PC-9 (cell line): ENCODE results near the gene SUPT5H.

Experiments
- EZH2 ChIP-seq: fragments of 200-600 bp; sonication (generic); IDR thresholded peaks from 2 replicates; pipeline ENCODE4 v1.8.0; 2017; ENCODE audit warnings: antibody characterized with exemption, low read depth
- TF ChIP-seq, protein P1 (sequence below): fragments of 200-600 bp; sonication (generic); conservative IDR thresholded peaks from 2 replicates; pipeline ENCODE4 v1.6.1; 2017; ENCODE audit warnings: mixed run types, antibody characterized with exemption, mild to moderate bottlenecking, moderate library complexity

DNA sequence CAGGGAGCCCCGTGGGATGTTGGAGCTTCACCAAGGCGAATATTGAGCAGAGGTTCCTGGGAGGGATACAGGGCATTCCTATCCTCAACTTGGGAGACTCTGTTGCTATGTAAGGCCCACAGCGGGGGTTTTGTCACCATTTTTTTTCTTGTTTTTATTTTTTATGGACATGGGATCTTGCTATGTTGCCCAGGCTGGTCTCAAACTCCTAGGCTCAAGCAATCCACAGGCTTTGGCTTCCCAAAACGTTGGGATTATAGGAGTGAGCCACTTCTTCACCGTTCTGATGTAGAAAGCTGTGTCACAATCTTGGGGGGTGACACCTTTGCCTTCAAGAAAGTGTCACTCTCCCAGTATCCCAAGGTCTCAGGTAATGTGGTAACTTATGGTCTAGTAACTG lies 56.0 kb downstream of the SUPT5H start:
- TF ChIP-seq, protein P1, sequence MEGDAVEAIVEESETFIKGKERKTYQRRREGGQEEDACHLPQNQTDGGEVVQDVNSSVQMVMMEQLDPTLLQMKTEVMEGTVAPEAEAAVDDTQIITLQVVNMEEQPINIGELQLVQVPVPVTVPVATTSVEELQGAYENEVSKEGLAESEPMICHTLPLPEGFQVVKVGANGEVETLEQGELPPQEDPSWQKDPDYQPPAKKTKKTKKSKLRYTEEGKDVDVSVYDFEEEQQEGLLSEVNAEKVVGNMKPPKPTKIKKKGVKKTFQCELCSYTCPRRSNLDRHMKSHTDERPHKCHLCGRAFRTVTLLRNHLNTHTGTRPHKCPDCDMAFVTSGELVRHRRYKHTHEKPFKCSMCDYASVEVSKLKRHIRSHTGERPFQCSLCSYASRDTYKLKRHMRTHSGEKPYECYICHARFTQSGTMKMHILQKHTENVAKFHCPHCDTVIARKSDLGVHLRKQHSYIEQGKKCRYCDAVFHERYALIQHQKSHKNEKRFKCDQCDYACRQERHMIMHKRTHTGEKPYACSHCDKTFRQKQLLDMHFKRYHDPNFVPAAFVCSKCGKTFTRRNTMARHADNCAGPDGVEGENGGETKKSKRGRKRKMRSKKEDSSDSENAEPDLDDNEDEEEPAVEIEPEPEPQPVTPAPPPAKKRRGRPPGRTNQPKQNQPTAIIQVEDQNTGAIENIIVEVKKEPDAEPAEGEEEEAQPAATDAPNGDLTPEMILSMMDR = no peak
- TF ChIP-seq EZH2 = no peak
